Peyer's patch (tissue), 4 donors: Measurements from ENCODE around the gene IFT122.

ENCODE experiments used
- POLR2A ChIP-seq, 2 donors: fragments of 450-650 bp; IDR thresholded peaks; one replicate each; pipeline ENCODE4 v1.5.1; 2017; ENCODE audit warnings: antibody characterized with exemption in 2 of 2, mild to moderate bottlenecking in 2 of 2, moderate library complexity in 2 of 2
- TF ChIP-seq, protein P1 (sequence below), 6 experiments: fragments of 450-650 bp in 4 of 6; fragments of 200-600 bp in 2 of 6; sonication (generic) in 1 of 6; IDR thresholded peaks; one replicate each; pipeline ENCODE4 v1.5.1; 2017 to 2019; ENCODE audit warnings: antibody characterized with exemption in 6 of 6, mild to moderate bottlenecking in 3 of 6, moderate library complexity in 1 of 6

DNA sequence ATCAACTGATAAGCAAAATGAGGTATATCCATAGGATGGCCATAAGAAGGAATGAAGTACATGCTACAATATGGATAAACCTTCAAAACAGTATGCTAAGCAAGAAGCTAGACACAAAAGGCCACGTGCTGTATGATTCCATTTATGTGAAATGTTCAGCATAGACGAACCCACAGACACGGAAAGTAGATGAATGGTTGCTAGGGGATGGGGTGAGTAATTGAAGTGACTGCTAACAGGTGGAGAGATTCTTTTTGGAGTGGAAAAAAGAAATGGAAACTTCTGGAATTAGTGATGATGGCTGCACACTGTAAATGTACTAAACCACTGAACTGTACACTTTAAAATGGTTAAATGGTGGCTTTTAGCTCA, 11.0 kb upstream of the IFT122 start:
- TF ChIP-seq POLR2A (IDR thresholded peaks at IDR 0.05), result no peak
- TF ChIP-seq, protein P1, sequence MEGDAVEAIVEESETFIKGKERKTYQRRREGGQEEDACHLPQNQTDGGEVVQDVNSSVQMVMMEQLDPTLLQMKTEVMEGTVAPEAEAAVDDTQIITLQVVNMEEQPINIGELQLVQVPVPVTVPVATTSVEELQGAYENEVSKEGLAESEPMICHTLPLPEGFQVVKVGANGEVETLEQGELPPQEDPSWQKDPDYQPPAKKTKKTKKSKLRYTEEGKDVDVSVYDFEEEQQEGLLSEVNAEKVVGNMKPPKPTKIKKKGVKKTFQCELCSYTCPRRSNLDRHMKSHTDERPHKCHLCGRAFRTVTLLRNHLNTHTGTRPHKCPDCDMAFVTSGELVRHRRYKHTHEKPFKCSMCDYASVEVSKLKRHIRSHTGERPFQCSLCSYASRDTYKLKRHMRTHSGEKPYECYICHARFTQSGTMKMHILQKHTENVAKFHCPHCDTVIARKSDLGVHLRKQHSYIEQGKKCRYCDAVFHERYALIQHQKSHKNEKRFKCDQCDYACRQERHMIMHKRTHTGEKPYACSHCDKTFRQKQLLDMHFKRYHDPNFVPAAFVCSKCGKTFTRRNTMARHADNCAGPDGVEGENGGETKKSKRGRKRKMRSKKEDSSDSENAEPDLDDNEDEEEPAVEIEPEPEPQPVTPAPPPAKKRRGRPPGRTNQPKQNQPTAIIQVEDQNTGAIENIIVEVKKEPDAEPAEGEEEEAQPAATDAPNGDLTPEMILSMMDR (IDR thresholded peaks at IDR 0.05), result no peak
